Panc1 (cell line): ENCODE results near the gene MLN. TPM values are rescaled to one million over a fixed set of nuclear protein-coding genes. Genes with fewer than 3 reads are reported as not detected.

Source experiments
- ATAC-seq: fragments of 200-7000 bp; cut with Tn5 transposase; 2 replicates; pipeline ENCODE4 v1.9.1; 2020; ENCODE audit warnings: mild to moderate bottlenecking, moderate library complexity
- BruUV-seq: library from RNA; stranded (reverse); fragments of 400-500 nt; replicated peaks from 2 replicates; lab custom pipeline; 2021; lab: Mats Ljungman, UMichigan
- CTCF ChIA-PET: fragments of 300-600 bp; sonication (Branson Sonifier 250); formaldehyde crosslinking; loops from one replicate; lab custom pipeline; 2022; ENCODE audit warnings: antibody characterized with exemption; lab: Charles Lee
- POLR2A ChIA-PET: fragments of 300-600 bp; sonication (Branson Sonifier 250); formaldehyde crosslinking; loops from one replicate; lab custom pipeline; 2022; ENCODE audit warnings: antibody characterized with exemption; lab: Charles Lee
- DNase-seq: peaks from one replicate; pipeline ENCODE4 v3.0.0-alpha.2; 2010; ENCODE audit warnings: low read depth, low spot score
- H3K27ac ChIP-seq: 2 replicates; pipeline ENCODE4 v1.5.1; 2011; ENCODE audit warnings: mild to moderate bottlenecking, low read length, inconsistent platforms
- H3K27me3 ChIP-seq: fragments of 200-500 bp; sonication (Bioruptor generic); 2 replicates; pipeline ENCODE4 v1.6.0; 2014; ENCODE audit warnings: low read length, inconsistent platforms; ENCODE audit not compliant: control insufficient read depth, insufficient read depth
- H3K36me3 ChIP-seq: fragments of 200-500 bp; sonication (Bioruptor generic); 2 replicates; pipeline ENCODE4 v1.5.1; 2014; ENCODE audit warnings: inconsistent platforms, mild to moderate bottlenecking, low read length, moderate library complexity; ENCODE audit not compliant: control insufficient read depth, insufficient read depth
- H3K4me1 ChIP-seq: 2 replicates; pipeline ENCODE4 v1.5.1; 2011; ENCODE audit warnings: inconsistent platforms, mild to moderate bottlenecking, low read length, moderate library complexity; ENCODE audit not compliant: control insufficient read depth, insufficient read depth
- H3K4me3 ChIP-seq, 2 experiments: 2 replicates each; pipeline ENCODE4 v1.5.1; 2011 to 2012; ENCODE audit warnings: low read depth in 2 of 2, low read length in 2 of 2, mild to moderate bottlenecking in 2 of 2, inconsistent platforms in 1 of 2, moderate library complexity in 1 of 2
- H3K9me3 ChIP-seq: fragments of 200-500 bp; sonication (Bioruptor generic); 2 replicates; pipeline ENCODE4 v1.5.1; 2014; ENCODE audit warnings: low read depth, mild to moderate bottlenecking, inconsistent platforms, low read length, moderate library complexity; ENCODE audit not compliant: control insufficient read depth, insufficient read depth
- POLR2AphosphoS5 ChIP-seq: IDR thresholded peaks from 2 replicates; pipeline ENCODE4 v1.6.1; 2012; ENCODE audit warnings: mild to moderate bottlenecking, low read depth, low read length, moderate library complexity
- SIN3A ChIP-seq: IDR thresholded peaks from 2 replicates; pipeline ENCODE4 v1.6.1; 2012; ENCODE audit warnings: low read depth, mild to moderate bottlenecking, low read length, moderate library complexity, borderline replicate concordance; ENCODE audit not compliant: insufficient read depth
- TCF7L2 ChIP-seq: IDR thresholded peaks from 2 replicates; pipeline ENCODE4 v1.6.1; 2011; ENCODE audit warnings: mild to moderate bottlenecking, low read depth, low read length, inconsistent platforms
- in situ Hi-C: cut with HindIII; loops from 2 replicates; pipeline ENCODE4 v1.10.0; 2016; ENCODE audit warnings: low sequenced_read_pairs, low pct_unique_long_range_greater_than_20kb
- intact Hi-C: fragments of 100-400 bp; cut with micrococcal nuclease; formaldehyde crosslinking; loops from one replicate; pipeline ENCODE4 v1.10.0; 2022; ENCODE audit not compliant: unreplicated experiment
- total RNA-seq: library from RNA; stranded (reverse); gene quantifications from one replicate; pipeline ENCODE4 v1.2.1, GENCODE V29; 2021; ENCODE audit not compliant: unreplicated experiment
- TF ChIP-seq, protein P1 (sequence below), 2 experiments: IDR thresholded peaks; 2 replicates each; pipeline ENCODE4 v1.6.1; 2011 to 2012; ENCODE audit warnings: low read depth in 2 of 2, control low read depth in 1 of 2, low read length in 1 of 2, mild to moderate bottlenecking in 1 of 2, moderate library complexity in 1 of 2; ENCODE audit not compliant: insufficient read depth in 1 of 2
- TF ChIP-seq, protein P2 (sequence below): fragments of 450-650 bp; IDR thresholded peaks from 2 replicates; pipeline ENCODE4 v1.5.1; 2017; ENCODE audit warnings: mild to moderate bottlenecking

Gene MLN
- total RNA-seq, 1 experiment from 2014 or later: not detected

DNA sequence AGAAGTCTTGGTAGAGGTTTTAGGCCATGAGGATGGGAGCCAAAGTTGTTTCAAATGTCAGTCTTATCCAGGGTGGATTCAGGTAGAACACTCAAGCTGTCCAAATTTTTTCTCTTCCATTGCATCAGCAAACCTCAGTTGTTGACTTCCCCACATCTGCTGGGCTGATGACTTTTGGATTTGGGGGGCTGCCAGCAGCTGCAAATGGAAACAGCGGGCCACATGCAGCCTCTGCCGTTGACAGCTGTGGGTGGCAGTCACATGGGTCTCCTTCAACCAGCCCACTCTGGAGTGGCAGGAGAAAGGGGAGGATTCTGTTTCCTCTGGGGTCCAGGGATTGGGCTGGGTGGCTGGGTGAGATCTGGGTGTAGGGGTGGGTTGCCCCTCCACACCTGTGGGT lies 5.8 kb upstream of the MLN start:
- intact Hi-C loops (no loop called here), in situ Hi-C loops (no loop called here)
- POLR2A ChIA-PET: no interaction called here
- no peaks in the 10 kb centered on the region for H3K36me3 ChIP-seq
- H3K4me1 ChIP-seq: no peaks in the 10 kb centered on the region
- no peak overlapping the region for H3K4me3 ChIP-seq
- no peak for ATAC-seq
- no peak for DNase-seq
- CTCF ChIA-PET: no interaction called here
- no peaks in the 10 kb centered on the region for H3K27me3 ChIP-seq
- BruUV-seq: no TSS peak
- TF ChIP-seq, protein P1, sequence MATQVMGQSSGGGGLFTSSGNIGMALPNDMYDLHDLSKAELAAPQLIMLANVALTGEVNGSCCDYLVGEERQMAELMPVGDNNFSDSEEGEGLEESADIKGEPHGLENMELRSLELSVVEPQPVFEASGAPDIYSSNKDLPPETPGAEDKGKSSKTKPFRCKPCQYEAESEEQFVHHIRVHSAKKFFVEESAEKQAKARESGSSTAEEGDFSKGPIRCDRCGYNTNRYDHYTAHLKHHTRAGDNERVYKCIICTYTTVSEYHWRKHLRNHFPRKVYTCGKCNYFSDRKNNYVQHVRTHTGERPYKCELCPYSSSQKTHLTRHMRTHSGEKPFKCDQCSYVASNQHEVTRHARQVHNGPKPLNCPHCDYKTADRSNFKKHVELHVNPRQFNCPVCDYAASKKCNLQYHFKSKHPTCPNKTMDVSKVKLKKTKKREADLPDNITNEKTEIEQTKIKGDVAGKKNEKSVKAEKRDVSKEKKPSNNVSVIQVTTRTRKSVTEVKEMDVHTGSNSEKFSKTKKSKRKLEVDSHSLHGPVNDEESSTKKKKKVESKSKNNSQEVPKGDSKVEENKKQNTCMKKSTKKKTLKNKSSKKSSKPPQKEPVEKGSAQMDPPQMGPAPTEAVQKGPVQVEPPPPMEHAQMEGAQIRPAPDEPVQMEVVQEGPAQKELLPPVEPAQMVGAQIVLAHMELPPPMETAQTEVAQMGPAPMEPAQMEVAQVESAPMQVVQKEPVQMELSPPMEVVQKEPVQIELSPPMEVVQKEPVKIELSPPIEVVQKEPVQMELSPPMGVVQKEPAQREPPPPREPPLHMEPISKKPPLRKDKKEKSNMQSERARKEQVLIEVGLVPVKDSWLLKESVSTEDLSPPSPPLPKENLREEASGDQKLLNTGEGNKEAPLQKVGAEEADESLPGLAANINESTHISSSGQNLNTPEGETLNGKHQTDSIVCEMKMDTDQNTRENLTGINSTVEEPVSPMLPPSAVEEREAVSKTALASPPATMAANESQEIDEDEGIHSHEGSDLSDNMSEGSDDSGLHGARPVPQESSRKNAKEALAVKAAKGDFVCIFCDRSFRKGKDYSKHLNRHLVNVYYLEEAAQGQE (IDR thresholded peaks at IDR 0.05; ENCODE audit: insufficient read depth in 1 of 2, low read depth in 2 of 2, low read length in 1 of 2): no peak
- no peak for TF ChIP-seq POLR2AphosphoS5
- TF ChIP-seq TCF7L2: no peak
- TF ChIP-seq, protein P2, sequence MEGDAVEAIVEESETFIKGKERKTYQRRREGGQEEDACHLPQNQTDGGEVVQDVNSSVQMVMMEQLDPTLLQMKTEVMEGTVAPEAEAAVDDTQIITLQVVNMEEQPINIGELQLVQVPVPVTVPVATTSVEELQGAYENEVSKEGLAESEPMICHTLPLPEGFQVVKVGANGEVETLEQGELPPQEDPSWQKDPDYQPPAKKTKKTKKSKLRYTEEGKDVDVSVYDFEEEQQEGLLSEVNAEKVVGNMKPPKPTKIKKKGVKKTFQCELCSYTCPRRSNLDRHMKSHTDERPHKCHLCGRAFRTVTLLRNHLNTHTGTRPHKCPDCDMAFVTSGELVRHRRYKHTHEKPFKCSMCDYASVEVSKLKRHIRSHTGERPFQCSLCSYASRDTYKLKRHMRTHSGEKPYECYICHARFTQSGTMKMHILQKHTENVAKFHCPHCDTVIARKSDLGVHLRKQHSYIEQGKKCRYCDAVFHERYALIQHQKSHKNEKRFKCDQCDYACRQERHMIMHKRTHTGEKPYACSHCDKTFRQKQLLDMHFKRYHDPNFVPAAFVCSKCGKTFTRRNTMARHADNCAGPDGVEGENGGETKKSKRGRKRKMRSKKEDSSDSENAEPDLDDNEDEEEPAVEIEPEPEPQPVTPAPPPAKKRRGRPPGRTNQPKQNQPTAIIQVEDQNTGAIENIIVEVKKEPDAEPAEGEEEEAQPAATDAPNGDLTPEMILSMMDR: no peak
- TF ChIP-seq SIN3A: no peak
- H3K9me3 ChIP-seq: no peaks in the 10 kb centered on the region
- H3K27ac ChIP-seq: no peak overlapping the region

DNA sequence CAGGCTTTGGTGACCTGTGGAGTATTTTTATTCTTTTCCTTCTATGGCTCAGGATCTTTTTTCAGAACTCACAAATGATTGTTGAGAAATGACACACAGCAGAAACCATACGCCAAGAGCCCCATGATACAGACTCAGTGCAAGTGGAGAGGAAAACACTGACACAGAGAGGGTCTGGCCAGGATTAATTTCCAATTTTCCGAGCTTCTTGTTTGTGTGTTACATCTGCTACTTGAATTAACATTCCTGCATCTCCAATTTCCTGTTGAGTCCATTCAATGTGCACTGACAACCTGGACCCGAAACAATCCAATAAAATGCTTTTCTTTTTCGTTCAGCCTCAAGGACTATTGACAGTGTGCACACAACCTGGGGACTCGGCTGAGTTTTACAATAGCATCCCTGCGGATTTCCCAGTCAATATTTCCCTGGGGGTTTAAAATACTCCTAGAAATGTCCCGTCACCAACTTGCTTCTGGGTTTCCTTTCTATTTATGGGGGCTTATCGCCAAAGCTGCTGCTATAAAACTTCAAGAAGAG lies 4.9 kb upstream of the MLN start:
- H3K4me3 ChIP-seq: no peak overlapping the region
- in situ Hi-C loops: no loop called here

More for the DNA sequence above, 4.9 kb upstream of the MLN start:
- CTCF ChIA-PET: no interaction called here
- no peak for ATAC-seq
- POLR2A ChIA-PET: no interaction called here
- H3K27ac ChIP-seq: no peak overlapping the region
- H3K9me3 ChIP-seq: no peaks in the 10 kb centered on the region
- H3K4me1 ChIP-seq: no peaks in the 10 kb centered on the region
- intact Hi-C loops: no loop called here
- DNase-seq: no peak
- no peaks in the 10 kb centered on the region for H3K36me3 ChIP-seq
- no peaks in the 10 kb centered on the region for H3K27me3 ChIP-seq
- TF ChIP-seq, protein P1 (IDR thresholded peaks at IDR 0.05; ENCODE audit: insufficient read depth in 1 of 2, low read depth in 2 of 2, low read length in 1 of 2): no peak
- no peak for TF ChIP-seq POLR2AphosphoS5
- no peak for TF ChIP-seq SIN3A
- BruUV-seq: no TSS peak
